ENCODE results near the gene UBA52.
"Not testable (repeated sequence)": the region's sequence is repeated elsewhere in the genome, so short reads cannot be mapped to it uniquely, and the experiment has no call there.

UBA52 gene

DNA sequence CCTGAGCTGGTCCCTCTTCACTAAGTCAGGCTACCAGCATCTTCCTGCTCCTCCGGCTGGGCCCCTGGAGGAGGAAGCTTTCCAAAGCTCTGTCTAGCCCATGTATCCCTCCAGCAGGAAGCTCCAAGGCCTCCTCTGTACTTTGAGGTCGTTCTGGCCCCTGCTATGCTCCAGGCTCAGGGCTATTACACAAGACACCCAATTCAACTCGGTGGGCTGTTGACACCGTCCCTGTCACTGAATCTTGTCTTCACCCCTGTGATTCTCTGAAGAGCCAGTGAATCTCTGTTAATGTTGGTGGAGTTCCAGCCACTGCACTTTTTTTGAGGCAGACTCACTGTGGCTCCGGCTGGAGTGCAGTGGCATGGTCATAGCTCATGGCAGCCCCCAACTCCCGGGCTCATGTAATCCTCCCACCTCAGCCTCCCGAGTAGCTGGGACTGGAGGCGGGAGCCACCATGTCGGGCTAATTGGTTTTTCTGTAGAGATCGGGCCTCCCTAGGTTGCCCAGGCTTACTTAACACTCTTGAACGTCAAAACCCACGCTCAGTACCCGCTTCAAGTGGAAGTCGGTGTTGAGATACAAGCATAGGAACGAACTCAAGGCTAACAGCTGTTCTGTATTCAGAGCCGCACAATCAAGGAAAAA lies 16.4 kb downstream of the UBA52 start:
- H3K4me3 ChIP-seq (replicated peaks; ENCODE audit: low read depth, low read length), result peak overlapping the region; percentile 67
- TF ChIP-seq, protein P1, sequence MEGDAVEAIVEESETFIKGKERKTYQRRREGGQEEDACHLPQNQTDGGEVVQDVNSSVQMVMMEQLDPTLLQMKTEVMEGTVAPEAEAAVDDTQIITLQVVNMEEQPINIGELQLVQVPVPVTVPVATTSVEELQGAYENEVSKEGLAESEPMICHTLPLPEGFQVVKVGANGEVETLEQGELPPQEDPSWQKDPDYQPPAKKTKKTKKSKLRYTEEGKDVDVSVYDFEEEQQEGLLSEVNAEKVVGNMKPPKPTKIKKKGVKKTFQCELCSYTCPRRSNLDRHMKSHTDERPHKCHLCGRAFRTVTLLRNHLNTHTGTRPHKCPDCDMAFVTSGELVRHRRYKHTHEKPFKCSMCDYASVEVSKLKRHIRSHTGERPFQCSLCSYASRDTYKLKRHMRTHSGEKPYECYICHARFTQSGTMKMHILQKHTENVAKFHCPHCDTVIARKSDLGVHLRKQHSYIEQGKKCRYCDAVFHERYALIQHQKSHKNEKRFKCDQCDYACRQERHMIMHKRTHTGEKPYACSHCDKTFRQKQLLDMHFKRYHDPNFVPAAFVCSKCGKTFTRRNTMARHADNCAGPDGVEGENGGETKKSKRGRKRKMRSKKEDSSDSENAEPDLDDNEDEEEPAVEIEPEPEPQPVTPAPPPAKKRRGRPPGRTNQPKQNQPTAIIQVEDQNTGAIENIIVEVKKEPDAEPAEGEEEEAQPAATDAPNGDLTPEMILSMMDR (IDR thresholded peaks at IDR 0.05; ENCODE audit: low read length, missing control alignments), result no peak
- no peak for DNase-seq (ENCODE audit: low read depth)

DNA sequence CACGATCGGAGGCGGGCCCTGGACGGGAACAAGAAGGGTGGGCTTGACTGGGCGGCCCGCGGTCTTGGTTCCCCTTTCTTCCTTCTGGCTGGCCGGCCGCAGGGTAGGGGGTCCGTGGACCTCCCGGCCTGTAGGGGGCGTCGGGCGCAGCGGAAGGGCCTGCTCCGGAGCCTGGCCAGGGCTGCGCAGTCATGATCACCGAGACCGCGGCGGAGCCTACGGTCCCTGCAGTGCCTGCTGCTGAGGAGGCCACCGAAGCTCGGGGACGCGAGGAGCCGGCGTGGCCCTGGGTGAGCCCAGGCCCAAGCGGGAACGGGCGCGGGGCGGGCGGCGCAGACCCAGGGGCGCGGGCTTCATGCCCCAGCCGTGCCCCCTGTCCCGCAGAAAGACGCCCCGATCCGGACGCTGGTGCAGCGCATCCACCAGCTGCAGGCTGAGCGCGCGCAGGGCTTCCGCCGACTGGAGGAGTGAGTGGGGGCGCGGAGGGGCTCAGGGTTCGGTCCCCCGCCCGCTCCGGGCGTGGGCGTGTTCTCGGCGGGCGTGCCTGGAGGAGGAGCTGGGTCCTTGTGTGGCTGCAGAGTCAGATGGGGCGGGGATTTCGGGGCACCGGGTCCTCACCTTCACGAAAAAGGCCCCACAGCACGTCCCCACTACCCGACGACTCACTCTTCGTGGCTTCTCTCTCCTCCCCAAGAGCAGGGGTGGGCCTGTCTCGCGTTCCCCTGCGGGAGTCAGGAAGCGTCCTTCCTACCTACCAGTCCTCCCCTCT lies 17.1 kb downstream of the UBA52 start, which contains the start of gene REX1BD:
Gene REX1BD (plus strand): TSS at position 188 of the 769 bp plus-strand sequence. CDS start 4 bp downstream, at position 192.
- peak; percentile 77 for DNase-seq (ENCODE audit: low read depth)
- TF ChIP-seq, protein P1 (IDR thresholded peaks at IDR 0.05; ENCODE audit: low read length, missing control alignments), result peak; percentile 66
- H3K4me3 ChIP-seq (replicated peaks; ENCODE audit: low read depth, low read length), result peak within 1 kb of the TSS; percentile 67

DNA sequence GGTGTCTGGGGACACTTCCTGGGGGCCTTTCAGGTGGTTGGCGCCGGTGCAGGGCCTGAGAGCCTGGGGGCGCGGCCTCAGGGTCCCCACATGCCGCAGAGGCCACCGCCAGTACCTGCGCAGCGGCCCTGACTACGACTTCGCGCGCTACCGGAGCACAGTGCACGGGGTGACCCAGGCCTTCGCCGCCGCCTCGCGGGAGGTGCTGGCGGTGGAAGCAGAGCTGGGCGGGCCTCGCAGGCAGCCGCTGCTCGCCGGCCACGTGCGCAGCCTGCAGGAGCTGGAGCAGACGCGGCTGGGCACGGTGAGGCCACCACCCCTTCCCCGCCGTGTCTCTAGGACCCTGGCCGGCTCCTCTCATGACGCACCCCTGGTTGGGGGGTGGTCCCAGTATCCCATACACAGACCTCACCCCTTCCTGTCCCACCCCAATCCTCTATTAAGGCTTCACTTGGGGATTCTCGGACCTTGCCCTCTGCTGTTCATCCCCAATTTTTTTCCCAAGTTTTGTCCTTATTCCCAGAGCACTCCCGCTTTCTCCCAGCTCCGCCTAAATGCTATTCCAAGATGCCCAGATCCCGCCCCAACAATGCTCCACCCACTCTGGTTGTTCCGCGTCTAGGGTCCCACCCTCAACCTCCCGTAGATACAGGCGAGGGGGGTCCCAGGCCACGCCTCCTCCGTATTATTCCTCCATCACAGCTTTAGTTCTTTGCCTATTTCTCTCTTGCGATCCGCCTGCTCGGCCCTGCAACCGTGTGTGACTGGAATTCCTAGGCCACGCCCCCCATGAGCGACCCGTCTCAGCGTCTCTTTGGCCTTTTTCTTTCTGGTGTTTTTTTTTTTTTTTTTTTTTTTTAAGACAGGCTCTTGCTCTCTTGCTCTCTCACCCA lies 18.0 kb downstream of the UBA52 start:
- TF ChIP-seq, protein P1 (IDR thresholded peaks at IDR 0.05; ENCODE audit: low read length, missing control alignments), result no peak
- DNase-seq (ENCODE audit: low read depth), result peak; percentile 66
- peak overlapping the region; percentile 67 for H3K4me3 ChIP-seq (replicated peaks; ENCODE audit: low read depth, low read length)

DNA sequence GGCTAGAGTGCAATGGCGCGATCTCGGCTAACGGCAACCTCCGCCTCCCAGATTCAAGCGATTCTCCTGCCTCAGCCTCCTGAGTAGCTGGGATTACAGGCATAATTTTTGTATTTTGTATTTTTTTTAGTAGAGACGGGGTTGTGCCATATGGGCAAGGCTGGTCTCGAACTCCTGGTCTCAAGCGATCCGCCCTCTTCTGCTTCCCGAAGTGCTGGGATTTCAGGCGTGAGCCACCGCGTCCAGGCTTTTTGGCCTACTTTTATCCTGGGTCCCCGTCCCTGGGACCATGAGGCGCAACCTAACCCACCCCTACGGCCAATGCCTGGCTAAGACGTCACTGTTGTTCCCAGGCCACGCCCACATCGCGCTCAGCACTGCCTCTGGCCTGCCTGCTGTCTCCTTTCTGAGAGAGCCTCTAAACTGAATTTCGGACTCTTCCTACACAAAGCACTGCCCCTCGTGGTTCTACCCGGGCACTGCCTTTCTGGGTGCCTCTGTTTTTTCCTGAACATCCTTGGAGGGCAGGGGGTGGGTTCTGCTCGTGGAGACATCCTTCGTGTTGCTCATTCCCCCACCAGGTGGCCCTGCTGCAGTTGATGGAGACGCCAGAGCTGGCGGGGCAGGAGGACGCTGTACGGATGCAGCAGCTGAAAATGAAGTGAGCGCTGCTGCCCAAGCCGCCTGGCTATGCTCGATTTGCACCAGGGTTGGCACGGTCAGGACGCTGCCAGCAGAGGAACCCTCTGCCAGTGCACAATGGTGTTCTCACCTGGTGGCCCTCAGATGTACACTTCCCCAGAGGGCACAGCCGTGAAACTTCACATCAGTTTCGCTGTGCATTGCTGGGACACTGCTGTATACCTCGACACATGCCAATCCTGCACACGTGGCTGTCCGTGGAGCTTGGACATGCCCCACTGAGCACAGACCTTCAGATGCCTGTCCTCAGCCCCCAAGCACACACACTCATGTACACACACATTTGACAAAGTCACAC lies 18.9 kb downstream of the UBA52 start:
- peak; percentile 61 for DNase-seq (ENCODE audit: low read depth)
- H3K4me3 ChIP-seq (replicated peaks; ENCODE audit: low read depth, low read length), result peak overlapping the region; percentile 67
- TF ChIP-seq, protein P1 (IDR thresholded peaks at IDR 0.05; ENCODE audit: low read length, missing control alignments), result peak; percentile 33

DNA sequence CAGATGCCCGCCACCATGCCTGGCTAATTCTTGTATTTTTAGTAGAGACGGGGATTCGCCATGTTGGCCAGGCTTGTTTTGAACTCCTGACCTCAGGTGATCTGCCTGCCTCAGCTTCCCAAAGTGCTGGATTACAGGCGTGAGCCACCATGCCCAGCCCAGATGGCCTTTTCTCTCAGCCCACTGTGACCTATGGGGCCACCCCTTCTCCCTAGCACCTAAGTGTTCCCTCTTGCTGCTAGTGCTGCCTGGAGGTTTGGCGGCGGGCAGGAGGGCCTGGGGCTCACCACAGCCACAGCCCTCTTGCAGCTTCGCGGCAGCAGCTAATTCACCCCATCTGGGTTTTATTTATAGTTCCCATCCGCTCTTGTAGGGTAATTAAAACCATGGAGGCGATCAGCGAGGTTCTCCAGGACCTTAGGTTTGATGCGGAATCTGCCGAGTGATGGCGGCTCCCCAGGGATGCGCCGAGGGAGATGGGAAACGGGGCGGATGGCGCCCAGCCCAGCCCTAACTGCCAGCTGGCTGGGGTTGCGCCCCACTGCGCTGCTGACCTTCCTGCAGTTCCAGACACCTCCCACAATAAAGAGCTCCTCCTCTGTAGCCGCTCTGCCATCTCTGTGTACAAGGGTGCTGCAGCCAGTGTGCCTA lies 20.2 kb downstream of the UBA52 start:
- no peak for DNase-seq (ENCODE audit: low read depth)
- no peak overlapping the region for H3K4me3 ChIP-seq (replicated peaks; ENCODE audit: low read depth, low read length)
- TF ChIP-seq, protein P1 (IDR thresholded peaks at IDR 0.05; ENCODE audit: low read length, missing control alignments), result no peak

DNA sequence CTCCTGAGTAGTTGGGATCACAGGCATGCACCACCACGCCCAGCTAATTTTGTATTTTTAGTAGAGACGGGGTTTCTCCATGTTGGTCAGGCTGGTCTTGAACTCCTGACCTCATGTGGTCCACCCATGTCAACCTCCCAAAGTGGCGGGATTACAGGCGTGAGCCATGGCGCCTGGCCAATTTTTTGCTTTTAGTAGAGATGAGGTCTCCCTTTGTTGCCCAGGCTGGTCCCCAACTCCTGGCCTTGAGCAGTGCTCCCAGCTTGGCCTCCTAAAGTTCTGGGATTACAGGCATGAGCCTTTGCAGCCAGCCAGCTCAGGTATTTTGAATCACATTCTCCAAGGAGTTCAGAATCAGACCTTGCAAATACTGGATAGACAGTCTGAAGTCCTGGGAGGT lies 21.1 kb downstream of the UBA52 start:
- DNase-seq (ENCODE audit: low read depth); H3K4me3 ChIP-seq (replicated peaks; ENCODE audit: low read depth, low read length): not testable (repeated sequence)

Data from fibroblast of pulmonary artery (primary cell).